ENCODE measurements around the gene BATF2. TPM values are rescaled to one million over a fixed set of nuclear protein-coding genes. Genes with fewer than 3 reads are reported as not detected.
A peak's percentile ranks its signal among the peaks of the same experiment; 100 is the strongest.

Gene BATF2, protein sequence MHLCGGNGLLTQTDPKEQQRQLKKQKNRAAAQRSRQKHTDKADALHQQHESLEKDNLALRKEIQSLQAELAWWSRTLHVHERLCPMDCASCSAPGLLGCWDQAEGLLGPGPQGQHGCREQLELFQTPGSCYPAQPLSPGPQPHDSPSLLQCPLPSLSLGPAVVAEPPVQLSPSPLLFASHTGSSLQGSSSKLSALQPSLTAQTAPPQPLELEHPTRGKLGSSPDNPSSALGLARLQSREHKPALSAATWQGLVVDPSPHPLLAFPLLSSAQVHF
- total RNA-seq (2014; rRNA removed; shearing (Covaris generic)) = 4.0 TPM in 1 of 2 replicates, not detected in the other
- polyA plus RNA-seq (2016; fragmentation: Nextera tagmentation; extraction: Ambion mirVana) = 0.57 and 0.79 TPM in 2 replicates

DNA sequence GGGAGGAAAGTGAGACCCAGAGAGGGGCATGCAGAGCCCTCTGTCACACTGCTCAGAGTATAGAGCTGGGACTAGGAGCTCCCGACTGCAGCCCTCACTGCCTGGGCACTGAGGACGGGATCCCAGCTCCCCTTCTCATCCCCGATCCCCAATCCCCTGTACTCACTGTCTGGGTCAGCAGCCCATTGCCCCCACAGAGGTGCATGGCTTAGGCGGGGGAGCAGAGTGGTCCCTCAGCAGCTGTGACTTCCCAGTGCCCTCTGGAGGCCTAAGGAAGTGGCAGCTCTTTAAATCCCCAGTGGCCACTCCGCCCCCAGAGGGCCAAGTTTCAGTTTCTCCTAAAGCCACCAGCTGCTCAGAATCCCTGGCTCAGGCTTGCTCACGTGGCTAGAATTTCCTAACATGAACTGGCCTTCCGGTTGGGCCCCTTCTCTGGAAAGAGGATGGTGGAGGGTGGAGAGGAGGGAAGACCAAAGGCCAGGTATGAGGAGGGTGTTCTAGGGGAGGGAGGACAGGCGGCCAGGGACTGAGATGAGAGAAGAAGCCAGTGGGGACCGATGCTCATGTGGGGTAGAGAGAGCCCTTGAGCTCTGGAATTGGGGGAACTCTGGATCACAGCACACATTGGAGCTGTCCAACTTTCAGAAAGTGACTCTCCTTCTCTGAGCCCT is at the start of gene BATF2:
BATF2 (minus strand) TSS at position 262 of the 671 bp plus-strand sequence; CDS start at position 205, 57 bp downstream.
- H3K36me3 ChIP-seq (ENCODE audit: low read depth) = no peaks in the 10 kb centered on the region
- H3K9ac ChIP-seq = peak within 1 kb of the TSS; percentile 36; the same call in 1 of the 2 replicates
- peak; percentile 78 for DNase-seq
- H2AFZ ChIP-seq = peak within 1 kb of the TSS; percentile 80
- in situ Hi-C loops (cut with MboI) = no loop called here
- no peaks in the 10 kb centered on the region for H4K20me1 ChIP-seq (ENCODE audit: insufficient read depth)
- 23 to 26% methylated on average over 9 of the region's 9 CpGs for WGBS, 2 experiments (ENCODE audit: low coverage in 1 of 2, low lambda C conversion rate in 2 of 2, missing lambda C conversion rate in 2 of 2)
- H3F3A ChIP-seq (ENCODE audit: insufficient read depth) = no peaks in the 10 kb centered on the region
- H3K79me2 ChIP-seq (ENCODE audit: insufficient read depth) = no peaks in the 10 kb centered on the region
- H3K27ac ChIP-seq = no peak within 1 kb of the TSS
- no peaks in the 10 kb centered on the region for H3K9me2 ChIP-seq (ENCODE audit: insufficient read depth)
- no peaks in the 10 kb centered on the region for H3K9me3 ChIP-seq (ENCODE audit: low read depth)
- H3K4me2 ChIP-seq (ENCODE audit: unreplicated experiment) = peak within 1 kb of the TSS; percentile 71
- TF ChIP-seq EZH2phosphoT487 (IDR thresholded peaks at IDR 0.05; ENCODE audit: insufficient read depth, low read depth) = no peak
- TF ChIP-seq EZH2 (IDR thresholded peaks at IDR 0.05; ENCODE audit: insufficient read depth, poor library complexity, severe bottlenecking) = no peak
- no peaks in the 10 kb centered on the region for H3K27me3 ChIP-seq (replicated peaks; ENCODE audit: insufficient read depth)
- peaks cover 6% of the 10 kb centered on the region for H3K4me1 ChIP-seq (ENCODE audit: insufficient read depth)
- peak within 1 kb of the TSS; percentile 55 for H3K4me3 ChIP-seq

DNA sequence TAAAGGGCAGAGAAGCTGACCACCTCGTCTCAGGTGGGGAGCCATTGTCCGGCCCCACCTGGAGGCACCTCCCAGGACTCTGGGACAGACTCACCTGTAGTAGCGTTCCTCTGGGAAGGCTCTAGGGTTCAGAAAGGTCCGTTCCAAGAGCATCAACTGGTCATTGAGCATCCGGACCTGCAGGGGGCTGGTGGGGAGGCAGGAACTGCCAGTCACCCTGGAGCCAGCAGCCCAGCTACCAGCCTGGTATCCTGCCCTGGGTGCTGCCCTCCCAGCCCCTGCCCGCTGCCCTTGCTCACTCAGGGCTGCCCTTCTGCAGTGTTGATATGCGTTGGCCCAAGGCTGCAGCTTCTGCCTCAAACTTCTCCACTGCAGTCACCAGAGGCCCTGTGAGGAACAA is 49.0 kb upstream of the BATF2 start:
- in situ Hi-C loops (cut with MboI) = no loop called here
- Histone ChIP-seq H3F3A (ENCODE audit: insufficient read depth) (no peaks in the 10 kb centered on the region), H3K9ac (no peak overlapping the region), H3K27me3 (replicated peaks; ENCODE audit: insufficient read depth) (no peaks in the 10 kb centered on the region), H3K4me3 (no peak overlapping the region), H3K27ac (no peak overlapping the region), H3K36me3 (ENCODE audit: low read depth) (no peaks in the 10 kb centered on the region), H3K4me2 (ENCODE audit: unreplicated experiment) (no peak overlapping the region), H3K9me3 (ENCODE audit: low read depth) (no peaks in the 10 kb centered on the region), H2AFZ (no peak overlapping the region), H3K4me1 (ENCODE audit: insufficient read depth) (peaks cover 4% of the 10 kb centered on the region; the same call in 1 of the 2 replicates), H3K9me2 (ENCODE audit: insufficient read depth) (no peaks in the 10 kb centered on the region), H4K20me1 (ENCODE audit: insufficient read depth) (no peaks in the 10 kb centered on the region), H3K79me2 (ENCODE audit: insufficient read depth) (peaks cover 16% of the 10 kb centered on the region)
- WGBS, 2 experiments (ENCODE audit: low coverage in 1 of 2, low lambda C conversion rate in 2 of 2, missing lambda C conversion rate in 2 of 2) = 78 to 80% methylated on average over 7 of the region's 7 CpGs
- no peak for TF ChIP-seq EZH2 (IDR thresholded peaks at IDR 0.05; ENCODE audit: insufficient read depth, poor library complexity, severe bottlenecking)
- no peak for TF ChIP-seq EZH2phosphoT487 (IDR thresholded peaks at IDR 0.05; ENCODE audit: insufficient read depth, low read depth)
- DNase-seq = no peak

DNA sequence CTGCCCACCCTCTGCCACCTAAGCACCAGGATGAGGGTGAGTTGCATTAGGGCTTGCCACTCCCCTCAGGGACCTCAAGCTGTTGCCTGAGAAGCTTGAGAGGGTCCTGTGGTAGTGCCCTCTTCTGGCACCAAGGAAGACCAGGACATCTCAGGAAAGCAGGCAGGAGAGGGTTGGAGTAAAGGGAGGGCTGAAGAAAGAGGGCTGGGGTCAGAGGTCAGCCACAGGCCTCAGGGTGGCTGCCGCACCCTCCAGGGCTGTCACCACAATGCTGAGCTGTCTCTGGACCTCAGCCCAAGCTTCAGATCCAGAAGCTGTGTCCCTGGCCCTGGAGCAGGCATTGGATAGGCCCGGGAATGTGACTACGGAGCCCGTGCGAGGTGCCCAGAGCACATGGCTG is 48.3 kb upstream of the BATF2 start:
- Histone ChIP-seq H3K9ac (no peak overlapping the region), H3K9me3 (ENCODE audit: low read depth) (no peaks in the 10 kb centered on the region), H3K4me3 (no peak overlapping the region), H3K9me2 (ENCODE audit: insufficient read depth) (no peaks in the 10 kb centered on the region), H3K27ac (no peak overlapping the region), H3K27me3 (replicated peaks; ENCODE audit: insufficient read depth) (no peaks in the 10 kb centered on the region), H3K4me1 (ENCODE audit: insufficient read depth) (peaks cover 4% of the 10 kb centered on the region), H3K79me2 (ENCODE audit: insufficient read depth) (peaks cover 16% of the 10 kb centered on the region), H3K36me3 (ENCODE audit: low read depth) (no peaks in the 10 kb centered on the region), H3K4me2 (ENCODE audit: unreplicated experiment) (no peak overlapping the region), H4K20me1 (ENCODE audit: insufficient read depth) (no peaks in the 10 kb centered on the region), H3F3A (ENCODE audit: insufficient read depth) (peaks cover 5% of the 10 kb centered on the region), H2AFZ (no peak overlapping the region)
- 92 to 94% methylated on average over 5 of the region's 5 CpGs for WGBS, 2 experiments (ENCODE audit: low coverage in 1 of 2, low lambda C conversion rate in 2 of 2, missing lambda C conversion rate in 2 of 2)
- no peak for DNase-seq
- in situ Hi-C loops (cut with MboI) = no loop called here
- TF ChIP-seq EZH2phosphoT487 (IDR thresholded peaks at IDR 0.05; ENCODE audit: insufficient read depth, low read depth) = no peak
- TF ChIP-seq EZH2 (IDR thresholded peaks at IDR 0.05; ENCODE audit: insufficient read depth, poor library complexity, severe bottlenecking) = no peak

DNA sequence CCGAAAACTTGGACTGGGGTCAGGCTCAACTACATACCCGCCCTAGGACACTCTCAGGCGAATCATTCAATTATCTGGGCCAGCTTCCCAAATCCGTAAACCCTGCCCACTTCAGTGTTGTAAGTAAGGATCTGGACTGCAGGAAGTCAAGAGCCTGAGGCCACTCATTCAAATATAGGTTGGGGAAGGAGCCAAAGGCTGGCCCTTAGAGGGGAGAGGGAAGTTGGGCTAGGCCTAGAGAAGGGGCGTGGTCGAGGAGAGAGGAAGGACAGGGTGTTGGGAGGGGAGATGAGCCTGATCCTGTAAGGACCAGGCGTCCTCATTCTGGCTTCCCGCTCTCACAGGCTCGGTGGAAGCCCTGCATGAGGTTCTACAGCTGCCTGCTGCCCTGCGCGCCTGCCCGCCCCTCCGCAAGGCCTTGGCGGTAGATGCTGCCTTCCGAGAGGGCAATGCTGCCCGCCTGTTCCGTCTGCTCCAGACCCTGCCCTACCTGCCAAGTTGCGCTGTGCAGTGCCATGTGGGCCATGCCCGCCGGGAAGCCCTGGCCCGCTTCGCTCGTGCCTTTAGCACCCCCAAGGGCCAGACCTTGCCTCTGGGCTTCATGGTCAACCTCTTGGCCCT is 47.2 kb upstream of the BATF2 start:
- H4K20me1 ChIP-seq (ENCODE audit: insufficient read depth) = no peaks in the 10 kb centered on the region
- H3K4me2 ChIP-seq (ENCODE audit: unreplicated experiment) = no peak overlapping the region
- H3K9me2 ChIP-seq (ENCODE audit: insufficient read depth) = no peaks in the 10 kb centered on the region
- no peaks in the 10 kb centered on the region for H3K9me3 ChIP-seq (ENCODE audit: low read depth)
- peaks cover 4% of the 10 kb centered on the region for H3K4me1 ChIP-seq (ENCODE audit: insufficient read depth)
- peaks cover 11% of the 10 kb centered on the region for H3F3A ChIP-seq (ENCODE audit: insufficient read depth)
- whole genome bisulfite sequencing, 2 experiments (ENCODE audit: low coverage in 1 of 2, low lambda C conversion rate in 2 of 2, missing lambda C conversion rate in 2 of 2) = 84 to 89% methylated on average over 17 to 22 of the region's 23 CpGs
- no peak overlapping the region for H3K9ac ChIP-seq
- no peaks in the 10 kb centered on the region for H3K36me3 ChIP-seq (ENCODE audit: low read depth)
- peaks cover 16% of the 10 kb centered on the region for H3K79me2 ChIP-seq (ENCODE audit: insufficient read depth)
- peak; percentile 72 for DNase-seq
- H3K27ac ChIP-seq = no peak overlapping the region
- H3K27me3 ChIP-seq (replicated peaks; ENCODE audit: insufficient read depth) = no peaks in the 10 kb centered on the region
- H2AFZ ChIP-seq = no peak overlapping the region
- no peak overlapping the region for H3K4me3 ChIP-seq
- in situ Hi-C loops (cut with MboI) = no loop called here
- TF ChIP-seq EZH2phosphoT487 (IDR thresholded peaks at IDR 0.05; ENCODE audit: insufficient read depth, low read depth) = no peak
- TF ChIP-seq EZH2 (IDR thresholded peaks at IDR 0.05; ENCODE audit: insufficient read depth, poor library complexity, severe bottlenecking) = no peak

Data from GM23248 (cell line).